HEK293 (cell line): ENCODE results near the gene HSF2.

Experiments used
- CTCF ChIA-PET: fragments of 350-600 bp; formaldehyde crosslinking; extraction: SDS; loops from one replicate; lab custom pipeline; 2021; ENCODE audit warnings: antibody characterized with exemption; lab: Yijun Ruan, JAX
- POLR2A ChIA-PET: fragments of 300-600 bp; formaldehyde crosslinking; extraction: SDS; loops from one replicate; lab custom pipeline; 2020; ENCODE audit warnings: antibody characterized with exemption, inconsistent platforms; lab: Yijun Ruan, JAX
- H3K27ac ChIP-seq: fragments of 200-500 bp; sonication (Bioruptor generic); 2 replicates; pipeline ENCODE4 v1.5.1; 2014; ENCODE audit warnings: low read depth, low read length, control low read depth, inconsistent platforms; ENCODE audit errors: extremely low read depth
- H3K36me3 ChIP-seq, 2 experiments: fragments of 200-500 bp in 1 of 2; sonication (Bioruptor generic) in 1 of 2; 1 replicate in 1 of 2; 2 replicates in 1 of 2; pipeline ENCODE4 v1.5.1; 2014 to 2017; ENCODE audit warnings: inconsistent platforms in 2 of 2, low read length in 2 of 2; ENCODE audit not compliant: control insufficient read depth in 2 of 2, insufficient read depth in 1 of 2
- H3K4me1 ChIP-seq: fragments of 200-500 bp; sonication (Bioruptor generic); 2 replicates; pipeline ENCODE4 v1.5.1; 2014; ENCODE audit warnings: mild to moderate bottlenecking, low read length, inconsistent platforms; ENCODE audit not compliant: control insufficient read depth, insufficient read depth
- H3K4me3 ChIP-seq: 2 replicates; pipeline ENCODE4 v1.5.1; 2011; ENCODE audit warnings: low read depth, mild to moderate bottlenecking, control low read depth, low read length, moderate library complexity
- H3K9me3 ChIP-seq: fragments of 200-500 bp; sonication (Bioruptor generic); 2 replicates; pipeline ENCODE4 v1.5.1; 2014; ENCODE audit warnings: low read depth, low read length, inconsistent platforms; ENCODE audit not compliant: control insufficient read depth, insufficient read depth
- GLIS2 ChIP-seq: fragments of 450-650 bp; formaldehyde crosslinking; IDR thresholded peaks from 2 replicates; pipeline ENCODE4 v1.5.1; 2016; ENCODE audit warnings: missing biosample characterization, missing genetic modification characterization
- HOXA7 ChIP-seq: sonication (generic); formaldehyde crosslinking; IDR thresholded peaks from 2 replicates; pipeline ENCODE4 v1.8.1; 2022; ENCODE audit warnings: missing genetic modification reagents, borderline replicate concordance
- MEIS1 ChIP-seq: sonication (generic); formaldehyde crosslinking; IDR thresholded peaks from 2 replicates; pipeline ENCODE4 v1.8.1; 2022; ENCODE audit warnings: missing genetic modification reagents, mild to moderate bottlenecking, borderline replicate concordance
- ZBTB20 ChIP-seq: fragments of 450-650 bp; formaldehyde crosslinking; IDR thresholded peaks from 2 replicates; pipeline ENCODE4 v1.5.1; 2016; ENCODE audit warnings: missing biosample characterization, missing genetic modification characterization
- ZBTB8A ChIP-seq: fragments of 450-650 bp; formaldehyde crosslinking; IDR thresholded peaks from 2 replicates; pipeline ENCODE4 v1.5.1; 2016; ENCODE audit warnings: missing biosample characterization, missing genetic modification characterization
- ZFP37 ChIP-seq: fragments of 450-650 bp; formaldehyde crosslinking; IDR thresholded peaks from 2 replicates; pipeline ENCODE4 v1.5.1; 2016; ENCODE audit warnings: missing biosample characterization, missing genetic modification characterization
- ZNF112 ChIP-seq: fragments of 450-650 bp; formaldehyde crosslinking; IDR thresholded peaks from 2 replicates; pipeline ENCODE4 v1.5.0; 2017; ENCODE audit warnings: missing biosample characterization, missing genetic modification characterization
- ZNF133 ChIP-seq: fragments of 450-650 bp; formaldehyde crosslinking; IDR thresholded peaks from 2 replicates; pipeline ENCODE4 v1.5.1; 2016; ENCODE audit warnings: missing biosample characterization, missing genetic modification characterization
- ZNF157 ChIP-seq: fragments of 450-650 bp; formaldehyde crosslinking; IDR thresholded peaks from 2 replicates; pipeline ENCODE4 v1.5.1; 2016; ENCODE audit warnings: missing biosample characterization, missing genetic modification characterization
- ZNF16 ChIP-seq: fragments of 450-650 bp; formaldehyde crosslinking; IDR thresholded peaks from 2 replicates; pipeline ENCODE4 v1.5.1; 2016; ENCODE audit warnings: low read depth, missing biosample characterization, missing genetic modification characterization
- ZNF174 ChIP-seq: fragments of 450-650 bp; formaldehyde crosslinking; IDR thresholded peaks from 2 replicates; pipeline ENCODE4 v1.5.0; 2017; ENCODE audit warnings: missing biosample characterization, mild to moderate bottlenecking, missing genetic modification characterization
- ZNF175 ChIP-seq: fragments of 450-650 bp; formaldehyde crosslinking; IDR thresholded peaks from 2 replicates; pipeline ENCODE4 v1.5.1; 2016; ENCODE audit warnings: missing biosample characterization, missing genetic modification characterization
- ZNF202 ChIP-seq: fragments of 450-650 bp; formaldehyde crosslinking; IDR thresholded peaks from 2 replicates; pipeline ENCODE4 v1.5.1; 2016; ENCODE audit warnings: missing biosample characterization, missing genetic modification characterization, borderline replicate concordance
- ZNF366 ChIP-seq: fragments of 450-650 bp; formaldehyde crosslinking; conservative IDR thresholded peaks from 2 replicates; pipeline ENCODE4 v1.5.1; 2016; ENCODE audit warnings: missing biosample characterization, missing genetic modification characterization
- ZNF404 ChIP-seq: fragments of 450-650 bp; formaldehyde crosslinking; IDR thresholded peaks from 2 replicates; pipeline ENCODE4 v1.5.1; 2017; ENCODE audit warnings: missing biosample characterization, missing genetic modification characterization
- ZNF416 ChIP-seq: fragments of 450-650 bp; formaldehyde crosslinking; IDR thresholded peaks from 2 replicates; pipeline ENCODE4 v1.5.1; 2016; ENCODE audit warnings: missing biosample characterization, missing genetic modification characterization
- ZNF433 ChIP-seq: fragments of 450-650 bp; formaldehyde crosslinking; IDR thresholded peaks from 2 replicates; pipeline ENCODE4 v1.5.1; 2016; ENCODE audit warnings: missing biosample characterization, missing genetic modification characterization, low read depth
- ZNF510 ChIP-seq: fragments of 450-650 bp; formaldehyde crosslinking; IDR thresholded peaks from 2 replicates; pipeline ENCODE4 v1.5.1; 2018; ENCODE audit warnings: mild to moderate bottlenecking, missing genetic modification characterization, missing biosample characterization; ENCODE audit not compliant: insufficient replicate concordance
- ZNF548 ChIP-seq: fragments of 450-650 bp; formaldehyde crosslinking; IDR thresholded peaks from 2 replicates; pipeline ENCODE4 v1.5.1; 2016; ENCODE audit warnings: missing biosample characterization, missing genetic modification characterization
- ZNF670 ChIP-seq: fragments of 450-650 bp; formaldehyde crosslinking; IDR thresholded peaks from 2 replicates; pipeline ENCODE4 v1.5.1; 2016; ENCODE audit warnings: missing biosample characterization, missing genetic modification characterization, low read depth
- ZNF837 ChIP-seq: fragments of 450-650 bp; formaldehyde crosslinking; IDR thresholded peaks from 2 replicates; pipeline ENCODE4 v1.5.1; 2016; ENCODE audit warnings: missing biosample characterization, missing genetic modification characterization
- ZSCAN23 ChIP-seq: fragments of 450-650 bp; formaldehyde crosslinking; IDR thresholded peaks from 2 replicates; pipeline ENCODE4 v1.5.1; 2016; ENCODE audit warnings: missing biosample characterization, missing genetic modification characterization
- TF ChIP-seq, protein P1 (sequence below): fragments of 450-650 bp; formaldehyde crosslinking; IDR thresholded peaks from 2 replicates; pipeline ENCODE4 v1.5.1; 2016; ENCODE audit warnings: missing biosample characterization, missing genetic modification characterization
- TF ChIP-seq, protein P2 (sequence below): fragments of 450-650 bp; formaldehyde crosslinking; IDR thresholded peaks from 2 replicates; pipeline ENCODE4 v1.5.1; 2016; ENCODE audit warnings: missing biosample characterization, missing genetic modification characterization, low read depth
- TF ChIP-seq, protein P3 (sequence below): fragments of 450-650 bp; formaldehyde crosslinking; IDR thresholded peaks from 2 replicates; pipeline ENCODE4 v1.5.1; 2016; ENCODE audit warnings: missing biosample characterization, missing genetic modification characterization, borderline replicate concordance

The HSF2 gene

DNA sequence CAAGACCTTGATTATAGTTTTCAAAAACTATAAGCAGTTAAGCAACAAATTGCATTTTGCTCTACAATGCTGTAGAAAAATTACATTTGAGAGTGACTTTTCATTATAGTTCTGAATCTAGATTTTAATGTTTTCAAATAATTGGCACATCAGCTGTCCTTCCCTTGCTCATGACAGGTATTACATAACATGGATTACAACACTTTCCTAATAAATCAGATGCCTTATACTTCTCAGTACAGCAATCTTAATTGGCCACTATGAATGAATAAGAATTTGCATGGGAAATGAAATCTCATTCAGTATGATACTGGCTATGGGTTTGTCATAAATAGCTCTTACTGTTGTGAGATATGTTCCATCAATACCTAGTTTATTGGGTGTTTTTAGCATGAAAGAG, 29.9 kb downstream of the HSF2 start:
- TF ChIP-seq HOXA7 (CRISPR knock-in tag) (no peak), ZNF133 (tag by site-specific recombination) (no peak), ZSCAN23 (no peak), MEIS1 (CRISPR knock-in tag) (no peak), ZNF112 (tag by site-specific recombination) (no peak), ZBTB8A (tag by site-specific recombination) (no peak), ZNF670 (tag by site-specific recombination) (no peak), ZBTB20 (no peak), GLIS2 (tag by site-specific recombination) (no peak), ZNF174 (tag by site-specific recombination) (no peak), ZNF510 (tag by site-specific recombination) (no peak), ZNF548 (no peak), ZNF837 (tag by site-specific recombination) (no peak), ZNF157 (tag by site-specific recombination) (no peak), ZNF416 (tag by site-specific recombination) (no peak)
- TF ChIP-seq, protein P1, sequence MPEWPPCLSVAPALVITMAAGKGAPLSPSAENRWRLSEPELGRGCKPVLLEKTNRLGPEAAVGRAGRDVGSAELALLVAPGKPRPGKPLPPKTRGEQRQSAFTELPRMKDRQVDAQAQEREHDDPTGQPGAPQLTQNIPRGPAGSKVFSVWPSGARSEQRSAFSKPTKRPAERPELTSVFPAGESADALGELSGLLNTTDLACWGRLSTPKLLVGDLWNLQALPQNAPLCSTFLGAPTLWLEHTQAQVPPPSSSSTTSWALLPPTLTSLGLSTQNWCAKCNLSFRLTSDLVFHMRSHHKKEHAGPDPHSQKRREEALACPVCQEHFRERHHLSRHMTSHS (tag by site-specific recombination), result no peak
- TF ChIP-seq, protein P2, sequence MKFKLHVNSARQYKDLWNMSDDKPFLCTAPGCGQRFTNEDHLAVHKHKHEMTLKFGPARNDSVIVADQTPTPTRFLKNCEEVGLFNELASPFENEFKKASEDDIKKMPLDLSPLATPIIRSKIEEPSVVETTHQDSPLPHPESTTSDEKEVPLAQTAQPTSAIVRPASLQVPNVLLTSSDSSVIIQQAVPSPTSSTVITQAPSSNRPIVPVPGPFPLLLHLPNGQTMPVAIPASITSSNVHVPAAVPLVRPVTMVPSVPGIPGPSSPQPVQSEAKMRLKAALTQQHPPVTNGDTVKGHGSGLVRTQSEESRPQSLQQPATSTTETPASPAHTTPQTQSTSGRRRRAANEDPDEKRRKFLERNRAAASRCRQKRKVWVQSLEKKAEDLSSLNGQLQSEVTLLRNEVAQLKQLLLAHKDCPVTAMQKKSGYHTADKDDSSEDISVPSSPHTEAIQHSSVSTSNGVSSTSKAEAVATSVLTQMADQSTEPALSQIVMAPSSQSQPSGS (tag by site-specific recombination), result no peak
- no peaks in the 10 kb centered on the region for H3K9me3 ChIP-seq
- H3K27ac ChIP-seq, result no peak overlapping the region
- H3K4me1 ChIP-seq, result no peaks in the 10 kb centered on the region
- peaks cover 16 to 95% of the 10 kb centered on the region in 2 experiments; a peak in 2 of 3 replicates for H3K36me3 ChIP-seq
- H3K4me3 ChIP-seq, result no peak overlapping the region
- ChIA-PET CTCF (interaction anchor here (0.5 to 2.8 kb wide), 2 partner anchors 10 to 33 kb away, joined by 3 to 8 read pairs; no protein-coding TSS in a partner anchor), POLR2A (no interaction called here)

DNA sequence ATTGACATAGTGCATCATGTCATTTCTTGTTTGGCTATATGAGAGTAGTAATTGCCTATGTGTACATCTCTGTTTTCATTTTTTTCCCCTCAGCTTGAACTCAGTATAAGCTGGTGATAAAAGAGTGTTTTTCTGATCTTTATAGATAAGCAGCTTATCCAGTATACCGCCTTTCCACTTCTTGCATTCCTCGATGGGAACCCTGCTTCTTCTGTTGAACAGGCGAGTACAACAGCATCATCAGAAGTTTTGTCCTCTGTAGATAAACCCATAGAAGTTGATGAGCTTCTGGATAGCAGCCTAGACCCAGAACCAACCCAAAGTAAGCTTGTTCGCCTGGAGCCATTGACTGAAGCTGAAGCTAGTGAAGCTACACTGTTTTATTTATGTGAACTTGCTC, 32.3 kb downstream of the HSF2 start:
- peaks cover 10 to 86% of the 10 kb centered on the region in 2 experiments for H3K36me3 ChIP-seq
- H3K27ac ChIP-seq, result no peak overlapping the region
- ChIA-PET CTCF (interaction anchor here (0.9 to 1.4 kb wide), 2 partner anchors 50 to 98 kb away, joined by 3 to 4 read pairs; no protein-coding TSS in a partner anchor), POLR2A (interaction anchor here (0.6 kb wide), 1 partner anchor 20 kb away, joined by 3 read pairs; no protein-coding TSS in a partner anchor)
- H3K4me1 ChIP-seq, result no peaks in the 10 kb centered on the region
- no peak for TF ChIP-seq ZNF433 (tag by site-specific recombination)
- no peak for TF ChIP-seq ZNF202
- TF ChIP-seq ZNF175 (tag by site-specific recombination), result no peak
- no peak for TF ChIP-seq ZNF404 (tag by site-specific recombination)
- TF ChIP-seq ZNF16 (tag by site-specific recombination), result no peak
- TF ChIP-seq, protein P3, sequence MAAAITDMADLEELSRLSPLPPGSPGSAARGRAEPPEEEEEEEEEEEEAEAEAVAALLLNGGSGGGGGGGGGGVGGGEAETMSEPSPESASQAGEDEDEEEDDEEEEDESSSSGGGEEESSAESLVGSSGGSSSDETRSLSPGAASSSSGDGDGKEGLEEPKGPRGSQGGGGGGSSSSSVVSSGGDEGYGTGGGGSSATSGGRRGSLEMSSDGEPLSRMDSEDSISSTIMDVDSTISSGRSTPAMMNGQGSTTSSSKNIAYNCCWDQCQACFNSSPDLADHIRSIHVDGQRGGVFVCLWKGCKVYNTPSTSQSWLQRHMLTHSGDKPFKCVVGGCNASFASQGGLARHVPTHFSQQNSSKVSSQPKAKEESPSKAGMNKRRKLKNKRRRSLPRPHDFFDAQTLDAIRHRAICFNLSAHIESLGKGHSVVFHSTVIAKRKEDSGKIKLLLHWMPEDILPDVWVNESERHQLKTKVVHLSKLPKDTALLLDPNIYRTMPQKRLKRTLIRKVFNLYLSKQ, result no peak
- no peak for TF ChIP-seq HOXA7 (CRISPR knock-in tag)
- no peak for TF ChIP-seq ZFP37 (tag by site-specific recombination)
- no peak for TF ChIP-seq ZNF366 (tag by site-specific recombination)
- H3K4me3 ChIP-seq, result no peak overlapping the region
- no peaks in the 10 kb centered on the region for H3K9me3 ChIP-seq
